AG09319 (cell line): ENCODE results near the gene CDK5R2.

Source experiments
- DNase-seq: peaks from one replicate; pipeline ENCODE4 v3.0.0-alpha.2; 2010; ENCODE audit warnings: low read depth; ENCODE audit errors: extremely low read depth
- CTCF ChIP-seq: IDR thresholded peaks from 2 replicates; pipeline ENCODE4 v1.5.1; 2011; ENCODE audit warnings: low read depth, mild to moderate bottlenecking, inconsistent platforms, low read length, moderate library complexity

Gene CDK5R2

DNA sequence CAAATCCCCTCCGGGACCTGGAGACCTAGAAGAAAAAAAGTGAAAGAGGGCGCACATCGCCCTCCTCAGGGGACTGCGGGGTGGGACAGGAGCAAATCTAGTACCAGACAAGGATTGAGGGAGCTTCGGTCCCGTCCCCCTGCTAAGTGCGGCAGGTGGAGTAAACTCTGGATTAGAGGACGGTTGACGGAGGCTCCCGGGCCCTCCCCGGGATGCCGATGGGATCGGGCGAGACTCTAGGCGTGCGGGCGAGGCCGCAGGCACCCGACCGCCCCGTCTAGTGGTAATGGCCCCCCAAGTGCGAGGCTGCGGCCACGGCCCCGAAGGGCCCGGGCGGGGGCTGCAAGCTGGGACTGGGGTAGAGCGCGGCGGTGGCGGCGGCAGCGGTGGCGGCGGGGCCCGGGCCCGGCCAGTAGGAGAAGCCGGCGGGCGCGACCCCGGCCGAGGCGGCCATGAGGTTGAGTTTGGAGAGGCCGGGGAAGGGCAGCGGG lies 22.0 kb downstream of the CDK5R2 start:
- TF ChIP-seq CTCF: no peak
- DNase-seq: no peak

GRCh38 chr2:218981881-218982585 lies 22.6 kb downstream of the CDK5R2 start:
- TF ChIP-seq CTCF: no peak
- DNase-seq: no peak

- no peak for TF ChIP-seq CTCF
- no peak for DNase-seq
Observed at GRCh38 chr2:218982586-218983262, 23.3 kb downstream of the CDK5R2 start.

- no peak for TF ChIP-seq CTCF
- DNase-seq: no peak
Observed at GRCh38 chr2:218983263-218983933, 23.9 kb downstream of the CDK5R2 start.

GRCh38 chr2:218983934-218984238 lies 24.4 kb downstream of the CDK5R2 start:
- no peak for TF ChIP-seq CTCF
- no peak for DNase-seq

- no peak for DNase-seq
- TF ChIP-seq CTCF: no peak
Observed at GRCh38 chr2:218984239-218985020, 25.0 kb downstream of the CDK5R2 start.
